Glomerular visceral epithelial cell (primary cell): ENCODE measurements around the gene AMPH.
"Not testable (repeated sequence)": the region's sequence is repeated elsewhere in the genome, so short reads cannot be mapped to it uniquely, and the experiment has no call there.

Experiments
- DNase-seq: peaks from one replicate; pipeline ENCODE4 v3.0.0-alpha.2; 2016; ENCODE audit errors: extremely low spot score

Gene AMPH

GRCh38 chr7:38628630-38629385 lies 2.4 kb downstream of the AMPH start:
- DNase-seq = peak; percentile 55

- no peak for DNase-seq
Measured at GRCh38 chr7:38625866-38626265, 5.3 kb downstream of the AMPH start.

GRCh38 chr7:38615665-38616064 lies 15.5 kb downstream of the AMPH start:
- DNase-seq = no peak

DNA sequence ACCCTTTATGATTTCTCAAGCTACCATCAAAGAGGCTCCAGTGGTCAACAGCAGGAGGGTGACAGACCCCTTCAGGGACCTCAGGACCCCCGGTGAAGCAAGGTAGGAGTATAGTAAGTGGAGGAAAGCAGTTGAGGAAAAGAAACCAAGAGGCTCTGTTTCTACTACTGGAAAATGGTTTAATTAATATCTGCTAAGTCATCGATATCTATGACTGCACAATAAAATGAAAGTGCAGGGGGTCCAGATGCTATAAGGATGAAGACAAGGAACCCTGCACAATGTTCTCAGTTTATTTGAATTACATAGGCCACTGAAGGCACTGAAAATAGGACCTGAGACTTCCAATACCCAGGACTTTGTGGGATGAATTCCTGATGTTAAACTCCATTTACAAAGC lies 23.7 kb downstream of the AMPH start:
- DNase-seq = no peak

- no peak for DNase-seq
Measured at GRCh38 chr7:38600741-38601140, 30.4 kb downstream of the AMPH start.

DNA sequence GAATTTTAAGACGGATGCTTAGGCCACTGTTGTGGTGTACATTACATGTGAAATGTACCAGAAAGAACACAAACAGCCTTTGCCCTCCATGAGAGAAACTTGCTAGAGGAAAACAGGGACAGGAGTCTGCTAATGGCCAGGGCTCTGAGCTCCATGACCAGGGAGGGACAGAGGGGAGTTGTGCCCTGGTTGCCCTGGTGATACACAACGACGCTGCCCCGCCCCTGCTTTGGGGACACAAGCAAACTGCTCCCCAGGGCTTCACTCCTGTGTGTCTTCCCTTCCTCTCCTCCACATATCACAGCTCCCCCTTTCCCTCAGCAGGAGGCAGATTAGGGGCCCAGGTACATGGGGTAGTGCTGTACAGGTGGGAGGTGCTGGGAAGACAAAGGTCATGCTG lies 36.2 kb downstream of the AMPH start:
- DNase-seq = no peak

DNA sequence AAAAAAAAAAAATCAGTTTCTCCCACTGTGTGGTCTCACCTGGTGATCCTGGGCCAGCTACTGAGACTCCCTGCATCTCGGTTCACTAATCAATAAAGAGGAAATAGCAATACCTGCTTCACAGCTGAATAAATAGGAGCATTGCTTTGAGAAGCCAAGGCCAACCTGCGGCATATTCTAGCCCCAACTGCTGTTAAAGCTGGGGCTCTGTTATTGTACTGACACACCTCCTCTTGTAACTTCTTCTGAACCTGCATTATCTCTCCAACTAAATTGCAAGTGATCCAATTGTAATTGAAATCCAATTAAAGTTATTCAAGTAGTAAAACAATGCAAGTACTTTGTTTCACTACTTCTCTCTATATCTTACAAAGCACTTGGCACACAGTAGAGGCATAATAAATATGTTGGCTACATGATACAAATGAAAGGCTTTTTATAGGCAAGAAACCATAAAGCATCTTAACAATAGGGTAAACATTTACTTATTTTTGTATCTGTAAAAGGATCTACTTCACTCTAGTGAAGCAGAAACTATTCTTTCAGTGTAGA lies 38.4 kb downstream of the AMPH start:
- no peak for DNase-seq

DNA sequence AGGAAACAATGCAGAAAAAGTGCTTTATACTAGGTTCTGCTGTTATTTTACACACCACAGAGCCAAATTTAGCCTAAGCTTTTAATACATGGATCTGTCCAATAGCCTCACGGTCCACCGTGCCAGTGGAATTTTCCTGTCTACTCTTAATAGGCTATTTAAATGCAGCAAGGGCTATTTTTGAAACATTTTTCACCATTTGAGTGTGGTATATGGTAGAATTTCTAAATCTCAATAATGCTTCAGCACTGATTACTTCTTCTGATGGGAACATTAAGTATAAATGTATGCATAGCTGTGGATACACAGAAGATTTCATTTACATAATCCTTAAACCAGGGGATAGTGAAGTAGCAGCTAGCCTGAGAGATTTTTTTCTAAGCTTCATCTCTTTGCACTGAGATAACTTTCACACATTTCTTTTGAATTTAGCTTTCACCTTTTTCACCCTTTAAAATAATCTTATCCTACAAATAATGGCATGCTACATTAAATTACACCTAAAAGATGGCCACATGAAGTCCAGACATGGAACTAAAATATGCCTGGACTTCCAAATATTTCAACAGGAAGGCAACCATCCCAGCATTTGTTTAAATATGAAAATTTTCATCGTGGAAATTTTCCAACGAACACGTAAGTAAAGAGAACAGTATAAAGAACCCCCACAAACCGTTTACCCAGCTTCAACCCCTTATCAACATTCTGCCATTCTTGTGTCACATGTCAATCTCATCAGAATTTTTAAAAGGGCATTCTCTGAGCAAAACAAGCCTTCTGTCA lies 45.4 kb downstream of the AMPH start:
- peak; percentile 20 for DNase-seq

DNA sequence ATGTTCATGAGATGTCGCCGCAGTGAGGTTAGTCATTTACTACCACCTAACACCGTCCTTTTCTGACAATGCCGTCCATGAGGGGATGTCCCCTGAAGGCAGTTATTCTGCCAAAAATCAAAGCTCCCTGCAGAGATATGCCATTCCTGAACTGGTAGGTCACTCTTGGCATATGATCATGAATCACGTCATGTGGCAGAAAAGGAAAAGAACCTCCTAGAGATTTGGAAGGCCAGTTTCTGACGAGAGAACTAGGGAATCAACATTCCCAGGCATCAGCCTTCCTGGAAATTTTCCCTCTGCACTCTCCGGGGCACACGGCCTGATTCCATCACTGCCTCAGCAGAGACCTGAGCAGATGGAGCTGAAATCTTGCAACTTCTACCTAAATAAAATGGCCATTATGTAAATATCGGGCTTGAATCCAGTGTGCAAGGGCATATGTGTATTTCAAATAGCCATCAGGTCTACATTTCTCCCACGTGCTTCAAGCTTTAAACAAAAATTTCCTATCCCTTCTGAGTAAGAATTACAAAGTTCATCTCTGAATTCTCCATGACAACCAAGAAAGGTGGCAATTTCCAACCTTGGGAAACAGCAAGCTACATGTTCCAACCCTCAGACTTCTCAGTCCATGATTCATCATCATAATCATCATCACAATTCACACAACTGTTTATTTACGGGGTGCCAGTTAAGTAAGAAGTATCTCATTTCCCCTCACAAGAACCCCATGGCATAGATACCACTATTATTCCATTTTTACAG lies 46.5 kb downstream of the AMPH start:
- peak; percentile 88 for DNase-seq

DNA sequence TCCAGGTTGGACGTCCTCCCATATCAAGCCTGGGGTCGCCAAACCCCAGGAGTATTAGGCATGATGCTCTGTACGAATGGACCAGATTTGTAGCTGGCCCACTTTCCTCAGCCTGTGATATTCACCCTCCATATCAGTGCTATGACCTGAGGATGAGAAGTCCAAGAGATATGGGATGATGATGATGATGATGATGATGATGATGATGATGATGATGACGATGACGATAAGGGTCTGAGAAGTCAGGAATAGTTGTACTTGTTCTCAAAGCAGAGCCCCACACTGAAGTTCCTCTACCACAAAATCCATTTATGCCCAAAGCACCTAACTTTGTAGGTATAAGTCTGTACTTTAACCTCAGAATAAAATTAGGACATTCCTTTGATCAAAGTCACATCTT lies 50.7 kb downstream of the AMPH start:
- DNase-seq = no peak

DNA sequence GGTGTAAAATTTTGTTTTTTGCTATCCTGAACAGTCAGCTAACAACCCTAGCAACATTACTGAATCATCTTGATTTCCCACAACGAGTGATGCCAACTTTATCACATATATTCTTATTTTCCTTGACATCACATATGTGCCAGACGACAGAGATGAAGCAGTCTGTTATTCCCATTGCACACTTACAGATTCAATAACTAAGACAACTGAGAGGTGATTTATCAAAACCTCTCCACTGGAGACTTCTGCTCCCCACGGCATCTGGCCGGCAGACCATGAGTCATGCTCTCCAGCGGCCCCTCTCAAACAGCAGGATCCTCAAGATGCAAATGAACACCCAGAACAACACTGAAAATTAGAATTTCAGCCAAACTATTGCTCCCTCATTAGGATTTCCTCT lies 57.1 kb downstream of the AMPH start:
- peak; percentile 33 for DNase-seq

GRCh38 chr7:38571620-38572019 lies 59.6 kb downstream of the AMPH start:
- DNase-seq = not testable (repeated sequence)

DNA sequence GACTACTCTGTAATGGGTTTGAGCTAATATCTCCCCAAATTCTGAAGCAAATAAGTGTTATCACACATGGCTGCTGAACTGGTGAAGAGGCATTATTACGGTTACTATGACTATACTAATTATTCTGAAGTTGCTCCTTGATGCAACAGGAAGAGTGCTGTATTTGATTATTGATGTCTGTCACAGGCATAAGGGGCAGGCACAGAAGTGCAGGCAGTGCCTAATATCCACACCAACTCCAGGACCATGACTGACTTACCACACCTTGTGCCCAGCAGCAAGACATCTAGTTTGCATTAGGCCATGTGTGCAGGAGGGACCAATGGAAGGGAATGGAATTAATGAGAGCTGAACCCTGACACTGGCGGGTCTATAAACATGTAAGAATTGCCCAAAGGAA lies 62.7 kb downstream of the AMPH start:
- DNase-seq = no peak

DNA sequence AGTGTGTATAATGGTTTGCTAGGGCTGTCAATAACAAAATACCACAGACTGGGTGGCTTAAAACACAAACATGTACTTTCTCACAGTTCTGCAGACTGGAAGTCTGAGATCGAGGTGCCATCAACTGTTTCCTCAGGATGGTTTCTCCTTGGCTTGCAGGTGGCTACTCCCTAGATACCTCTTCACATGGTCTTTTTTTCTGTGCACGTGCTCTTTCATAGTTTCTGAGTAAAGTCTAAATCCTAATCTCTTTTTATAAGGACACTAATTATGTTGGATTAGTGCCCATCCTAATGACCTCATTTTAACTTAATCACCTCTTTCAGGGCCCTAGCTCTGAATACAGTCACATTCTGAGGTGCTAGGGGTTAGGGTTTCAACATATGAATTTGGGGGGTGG lies 65.9 kb downstream of the AMPH start:
- DNase-seq = no peak

- DNase-seq = no peak
Measured at GRCh38 chr7:38563741-38564140, 67.4 kb downstream of the AMPH start.

GRCh38 chr7:38561166-38561565 lies 70.0 kb downstream of the AMPH start:
- peak; percentile 57 for DNase-seq

GRCh38 chr7:38558761-38559345 lies 72.3 kb downstream of the AMPH start:
- no peak for DNase-seq

- no peak for DNase-seq
Measured at GRCh38 chr7:38554586-38554985, 76.6 kb downstream of the AMPH start.

- no peak for DNase-seq
Measured at GRCh38 chr7:38550836-38551235, 80.3 kb downstream of the AMPH start.

- no peak for DNase-seq
Measured at GRCh38 chr7:38548605-38549004, 82.6 kb downstream of the AMPH start.

DNA sequence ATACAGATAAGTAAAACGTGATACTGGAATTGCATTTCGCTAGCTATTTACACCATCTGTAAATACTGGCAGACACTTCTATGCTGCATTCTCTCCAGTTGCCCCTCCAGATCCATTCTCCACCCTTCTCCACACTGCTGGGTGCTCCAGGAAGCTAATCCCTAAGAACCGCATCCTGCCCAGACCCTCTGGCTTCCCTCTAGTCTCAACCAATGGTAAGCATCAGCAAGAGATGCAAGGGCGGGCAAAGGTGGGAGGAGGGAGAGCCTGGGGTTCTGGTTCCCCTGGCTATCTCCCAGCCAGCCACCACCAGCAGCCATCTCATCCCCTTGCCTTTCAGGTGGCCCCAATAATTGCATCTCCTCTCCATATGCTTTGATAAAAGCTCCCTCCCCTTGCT lies 84.4 kb downstream of the AMPH start:
- DNase-seq = no peak

DNA sequence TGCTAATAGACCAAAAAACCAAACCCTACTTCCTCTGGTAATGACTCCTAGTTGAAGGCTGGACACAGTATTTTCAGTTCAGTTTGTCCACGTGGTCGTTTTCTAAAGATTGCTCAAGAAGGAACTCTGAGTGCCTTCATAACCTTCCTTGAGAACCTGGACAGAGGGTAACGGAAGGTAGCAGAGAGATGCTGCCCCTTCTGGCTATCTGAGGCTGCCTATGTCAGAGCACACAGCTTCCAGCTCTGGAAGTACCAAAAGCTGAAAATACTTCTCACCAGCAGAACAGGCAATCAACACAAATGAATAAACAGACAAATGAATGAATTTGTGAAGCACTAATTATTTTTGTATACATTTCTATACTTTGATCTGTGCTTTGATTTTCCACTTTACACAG lies 85.2 kb downstream of the AMPH start:
- DNase-seq = no peak
